Effector memory CD4-positive, alpha-beta T cell (primary cell): ENCODE results near the gene CCDC200.
"Not testable (repeated sequence)": the region's sequence is repeated elsewhere in the genome, so short reads cannot be mapped to it uniquely, and the experiment has no call there.

Experiments used
- DNase-seq, 3 donors: peaks; one replicate each; pipeline ENCODE4 v3.0.0-alpha.2; 2020
- H3K27ac ChIP-seq: 2 replicates; pipeline ENCODE4 v1.7.0; 2013; ENCODE audit warnings: mild to moderate bottlenecking, low read length, moderate library complexity; ENCODE audit not compliant: insufficient read depth, poor library complexity, severe bottlenecking
- H3K27me3 ChIP-seq: replicated peaks from 2 replicates; pipeline ENCODE4 v1.7.0; 2013; ENCODE audit warnings: mild to moderate bottlenecking, low read length; ENCODE audit not compliant: insufficient read depth, control insufficient read depth, poor library complexity, severe bottlenecking
- H3K36me3 ChIP-seq: 2 replicates; pipeline ENCODE4 v1.7.0; 2013; ENCODE audit warnings: mild to moderate bottlenecking, low read length, moderate library complexity; ENCODE audit not compliant: control insufficient read depth, insufficient read depth
- H3K4me1 ChIP-seq: 2 replicates; pipeline ENCODE4 v1.7.0; 2013; ENCODE audit warnings: low read length, mild to moderate bottlenecking; ENCODE audit not compliant: control insufficient read depth, insufficient read depth, poor library complexity, severe bottlenecking
- H3K4me3 ChIP-seq: 2 replicates; pipeline ENCODE4 v1.7.0; 2013; ENCODE audit warnings: low read length, low read depth, mild to moderate bottlenecking; ENCODE audit not compliant: insufficient read depth, poor library complexity, severe bottlenecking
- H3K9me3 ChIP-seq: 2 replicates; pipeline ENCODE4 v1.7.0; 2013; ENCODE audit warnings: mild to moderate bottlenecking, low read length, moderate library complexity; ENCODE audit not compliant: control insufficient read depth

Gene CCDC200

GRCh38 chr17:43193251-43193650, 35.2 kb downstream of the CCDC200 start:
- Histone ChIP-seq H3K27ac (no peak overlapping the region), H3K4me1 (no peaks in the 10 kb centered on the region), H3K36me3 (peaks cover 84% of the 10 kb centered on the region), H3K9me3 (no peaks in the 10 kb centered on the region), H3K27me3 (no peaks in the 10 kb centered on the region), H3K4me3 (no peak overlapping the region)
- DNase-seq = no peak

- DNase-seq, H3K27ac ChIP-seq, H3K4me1 ChIP-seq, H3K9me3 ChIP-seq, H3K27me3 ChIP-seq, H3K4me3 ChIP-seq: not testable (repeated sequence)
- H3K36me3 ChIP-seq = peaks cover 44% of the 10 kb centered on the region
Measured at GRCh38 chr17:43186656-43187055, 41.8 kb downstream of the CCDC200 start.

GRCh38 chr17:43183921-43184320, 44.5 kb downstream of the CCDC200 start:
- Histone ChIP-seq H3K4me3 (no peak overlapping the region), H3K36me3 (peaks cover 35% of the 10 kb centered on the region), H3K9me3 (no peaks in the 10 kb centered on the region), H3K4me1 (no peaks in the 10 kb centered on the region), H3K27ac (no peak overlapping the region), H3K27me3 (no peaks in the 10 kb centered on the region)
- DNase-seq = no peak

GRCh38 chr17:43176119-43176570, 52.3 kb downstream of the CCDC200 start:
- Histone ChIP-seq H3K36me3 (peaks cover 44% of the 10 kb centered on the region), H3K27me3 (no peaks in the 10 kb centered on the region), H3K4me1 (peaks cover 27% of the 10 kb centered on the region)

DNA sequence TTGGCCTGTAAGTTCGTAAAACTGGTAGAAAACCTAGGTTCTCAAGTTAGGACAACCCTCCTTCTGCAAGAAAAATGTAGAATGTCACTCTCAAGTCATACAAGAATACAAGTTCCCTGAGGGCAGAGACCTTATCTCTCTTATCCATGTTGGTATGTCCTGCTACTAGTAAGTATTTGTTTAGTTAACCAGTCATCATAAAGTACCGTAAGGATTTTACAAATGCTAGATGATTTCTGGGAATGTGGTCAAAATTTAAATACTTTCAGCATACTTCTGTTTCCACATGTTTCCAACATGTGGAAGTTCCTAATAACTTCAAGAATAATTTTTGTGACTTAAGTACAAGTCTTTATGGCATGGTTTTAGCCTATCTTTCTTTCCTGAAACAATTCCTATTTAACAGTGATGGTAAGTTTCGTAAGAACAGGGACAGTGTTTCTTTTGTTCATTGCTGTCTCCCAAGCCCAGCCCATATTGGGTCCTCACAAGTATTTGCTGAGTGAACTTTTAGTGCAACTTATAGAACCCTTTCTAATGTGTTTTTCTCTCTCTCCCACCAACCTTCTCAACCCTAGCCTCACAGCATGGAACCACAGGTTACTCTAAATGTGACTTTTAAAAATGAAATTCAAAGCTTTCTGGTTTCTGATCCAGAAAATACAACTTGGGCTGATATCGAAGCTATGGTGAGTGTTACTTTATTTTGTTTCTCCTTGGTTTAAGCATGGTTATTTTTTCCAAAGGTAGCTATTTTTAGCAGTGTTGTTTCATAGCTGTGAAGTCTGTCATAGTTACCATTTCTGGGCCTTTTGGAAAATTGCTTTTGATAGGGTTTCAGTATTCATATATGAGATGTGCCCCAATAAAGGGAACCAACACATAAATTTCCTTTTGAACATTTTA, 53.0 kb downstream of the CCDC200 start:
- H3K27ac ChIP-seq = peak overlapping the region; percentile 41
- H3K27me3 ChIP-seq = no peaks in the 10 kb centered on the region
- H3K9me3 ChIP-seq = no peaks in the 10 kb centered on the region
- no peak for DNase-seq
- H3K4me3 ChIP-seq = no peak overlapping the region
- H3K36me3 ChIP-seq = peaks cover 42% of the 10 kb centered on the region
- peaks cover 27% of the 10 kb centered on the region for H3K4me1 ChIP-seq

More at GRCh38 chr17:43176119-43176570, 52.3 kb downstream of the CCDC200 start:
- no peak for DNase-seq
- peak overlapping the region; percentile 41 for H3K27ac ChIP-seq
- no peaks in the 10 kb centered on the region for H3K9me3 ChIP-seq
- no peak overlapping the region for H3K4me3 ChIP-seq

DNA sequence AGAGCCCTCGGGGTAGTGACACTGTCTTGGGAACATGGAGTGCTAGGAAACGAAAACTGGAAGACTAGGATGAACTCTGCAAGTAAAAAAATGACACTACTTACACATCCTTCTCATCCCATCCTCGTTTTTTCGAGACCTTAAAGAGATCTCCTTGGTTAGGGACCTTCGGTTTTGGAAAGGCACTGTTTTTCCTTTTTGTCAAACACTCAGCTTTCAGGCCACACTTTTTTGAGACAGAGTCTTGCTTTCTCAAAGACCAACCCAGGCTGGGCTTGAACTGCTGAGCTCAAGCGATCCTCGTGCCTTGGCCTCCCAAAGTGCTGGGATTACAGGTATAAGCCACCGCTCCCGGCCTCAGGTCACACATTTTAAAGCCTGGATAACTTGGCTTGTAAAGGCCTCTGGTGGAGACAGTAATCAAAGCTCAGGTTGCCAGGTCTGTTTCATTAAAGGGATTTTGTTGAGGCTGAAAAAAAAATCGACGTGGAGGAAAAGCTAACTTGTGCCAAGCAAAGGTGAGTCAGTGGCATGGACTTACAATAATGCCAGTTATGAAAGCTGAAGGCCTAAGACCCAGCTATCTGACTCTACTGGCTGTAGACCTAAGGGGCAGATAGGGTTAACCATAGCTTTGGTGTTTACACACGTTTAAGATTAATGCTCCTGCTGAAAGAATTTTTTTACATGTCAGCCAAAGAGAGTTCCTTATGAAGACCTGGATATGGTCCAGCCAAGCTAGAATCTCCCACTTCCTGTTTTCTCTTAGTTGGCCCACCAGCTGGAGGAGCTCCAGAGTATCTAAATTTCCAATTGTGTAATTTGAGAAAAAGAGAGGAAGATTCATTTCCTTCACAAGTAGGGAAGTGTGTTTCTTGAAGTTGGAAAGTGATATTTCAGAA, 56.6 kb downstream of the CCDC200 start:
- Histone ChIP-seq H3K4me1 (peaks cover 37% of the 10 kb centered on the region), H3K4me3 (peak overlapping the region; percentile 91), H3K27ac (peak overlapping the region; percentile 99), H3K27me3 (no peaks in the 10 kb centered on the region), H3K9me3 (no peaks in the 10 kb centered on the region), H3K36me3 (peaks cover 9% of the 10 kb centered on the region)
- no peak for DNase-seq
